Brain microvascular endothelial cell (primary cell): ENCODE results near the gene POPDC3.

Source experiments
- DNase-seq: peaks from one replicate; pipeline ENCODE4 v3.0.0-alpha.2; 2020
- H3K27ac ChIP-seq: fragments of 250-450 bp; sonication (Bioruptor Pico); 2 replicates; pipeline ENCODE4 v1.5.1; 2020; ENCODE audit warnings: mild to moderate bottlenecking, moderate library complexity
- H3K27me3 ChIP-seq: fragments of 250-450 bp; sonication (Bioruptor Pico); replicated peaks from 2 replicates; pipeline ENCODE4 v1.5.1; 2020; ENCODE audit warnings: mild to moderate bottlenecking
- H3K36me3 ChIP-seq: fragments of 250-450 bp; sonication (Bioruptor Pico); replicated peaks from 2 replicates; pipeline ENCODE4 v1.5.1; 2020; ENCODE audit warnings: mild to moderate bottlenecking
- H3K4me3 ChIP-seq: 2 replicates; pipeline ENCODE4 v1.5.1; 2011; ENCODE audit warnings: low read depth, mild to moderate bottlenecking, control low read depth, low read length, moderate library complexity
- CTCF ChIP-seq: IDR thresholded peaks from 2 replicates; pipeline ENCODE4 v1.5.1; 2011; ENCODE audit warnings: low read depth, mild to moderate bottlenecking, moderate library complexity, low read length, control low read depth, inconsistent platforms; ENCODE audit errors: missing control alignments
- in situ Hi-C: cut with HindIII; loops from 2 replicates; pipeline ENCODE4 v1.10.0; 2017; ENCODE audit warnings: low sequenced_read_pairs, low pct_ligation_motif_present

Gene POPDC3

DNA sequence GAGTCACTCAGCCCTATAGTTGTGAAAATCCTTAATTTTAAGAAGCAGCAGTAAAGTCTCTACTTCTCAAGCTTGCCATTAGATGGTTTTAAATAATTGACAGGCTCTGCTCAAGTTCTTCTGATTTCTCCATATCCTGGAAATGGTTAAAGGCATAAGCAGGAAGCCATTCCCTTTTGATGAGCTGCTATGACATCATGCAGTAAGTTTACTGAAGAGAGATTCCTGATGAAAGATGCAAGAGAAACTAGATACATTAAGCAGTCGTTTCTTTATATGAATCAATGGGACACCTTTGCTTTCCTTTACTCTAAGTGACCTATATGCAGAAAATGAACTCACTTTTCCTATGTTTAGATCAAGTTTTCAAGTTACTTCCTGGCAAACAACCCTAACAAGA lies 9.8 kb downstream of the POPDC3 start:
- H3K27ac ChIP-seq = no peak overlapping the region
- no peaks in the 10 kb centered on the region for H3K36me3 ChIP-seq
- in situ Hi-C loops = no loop called here
- TF ChIP-seq CTCF = no peak
- H3K27me3 ChIP-seq = no peaks in the 10 kb centered on the region
- H3K4me3 ChIP-seq = no peak overlapping the region
- DNase-seq = no peak

- no peaks in the 10 kb centered on the region for H3K36me3 ChIP-seq
- no peak overlapping the region for H3K4me3 ChIP-seq
- no peaks in the 10 kb centered on the region for H3K27me3 ChIP-seq
- no peak for DNase-seq
- H3K27ac ChIP-seq = no peak overlapping the region
- TF ChIP-seq CTCF = no peak
- in situ Hi-C loops = no loop called here
Measured at GRCh38 chr6:105167914-105168313, 11.9 kb downstream of the POPDC3 start.

- H3K27ac ChIP-seq = no peak overlapping the region
- H3K4me3 ChIP-seq = no peak overlapping the region
- peak; percentile 11 for DNase-seq
- no peak for TF ChIP-seq CTCF
- no peaks in the 10 kb centered on the region for H3K27me3 ChIP-seq
- H3K36me3 ChIP-seq = no peaks in the 10 kb centered on the region
- in situ Hi-C loops = no loop called here
Measured at GRCh38 chr6:105164418-105164817, 15.4 kb downstream of the POPDC3 start.

- no peaks in the 10 kb centered on the region for H3K27me3 ChIP-seq
- DNase-seq = no peak
- no peaks in the 10 kb centered on the region for H3K36me3 ChIP-seq
- no peak for TF ChIP-seq CTCF
- no peak overlapping the region for H3K27ac ChIP-seq
- in situ Hi-C loops = no loop called here
- no peak overlapping the region for H3K4me3 ChIP-seq
Measured at GRCh38 chr6:105163183-105163582, 16.6 kb downstream of the POPDC3 start.

DNA sequence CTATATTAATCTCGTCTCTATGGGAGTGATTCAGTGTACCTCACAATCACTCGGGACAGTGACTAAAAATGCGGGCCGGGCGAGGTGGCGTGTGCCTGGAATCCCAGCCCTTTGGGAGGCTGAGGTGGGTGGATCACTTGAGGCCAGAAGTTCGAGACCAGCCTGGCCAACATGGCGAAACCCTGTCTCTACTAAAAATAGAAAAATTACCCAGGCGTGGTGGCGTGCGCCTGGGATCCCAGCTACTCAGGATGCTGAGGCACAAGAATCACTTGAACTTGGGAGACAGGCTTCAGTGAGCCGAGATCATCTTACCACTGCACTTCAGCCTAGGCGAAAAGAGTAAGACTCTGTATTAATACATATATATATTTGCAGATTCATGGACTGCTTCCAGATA lies 17.4 kb downstream of the POPDC3 start:
- DNase-seq = no peak
- Histone ChIP-seq H3K27ac (no peak overlapping the region), H3K27me3 (no peaks in the 10 kb centered on the region), H3K4me3 (no peak overlapping the region), H3K36me3 (no peaks in the 10 kb centered on the region)
- TF ChIP-seq CTCF = no peak
- in situ Hi-C loops = no loop called here

DNA sequence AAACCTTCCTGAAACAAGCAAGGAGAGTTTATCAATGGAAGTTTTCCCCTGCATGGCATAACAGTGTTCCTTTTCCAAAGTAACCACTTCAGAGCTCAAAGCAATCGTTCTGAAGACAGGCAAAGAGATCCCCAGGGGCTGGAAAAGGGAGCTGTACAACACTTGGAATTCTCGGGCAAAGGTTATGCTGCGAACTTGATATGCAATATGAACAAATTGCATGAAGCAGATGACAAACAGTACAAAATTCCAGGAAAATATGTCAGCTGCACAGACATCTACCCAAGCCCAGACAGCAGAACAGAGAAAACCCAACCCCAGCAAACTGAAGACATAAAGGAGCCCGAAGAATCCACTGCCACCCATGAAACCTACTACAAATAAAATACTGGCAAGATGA lies 18.4 kb downstream of the POPDC3 start:
- Histone ChIP-seq H3K27ac (no peak overlapping the region), H3K4me3 (no peak overlapping the region), H3K36me3 (no peaks in the 10 kb centered on the region), H3K27me3 (no peaks in the 10 kb centered on the region)
- TF ChIP-seq CTCF = no peak
- in situ Hi-C loops = no loop called here
- DNase-seq = no peak
